HG02763 (cell line): Measurements from ENCODE around the gene THADA.
A peak's percentile ranks its signal among the peaks of the same experiment; 100 is the strongest.
"Not testable (repeated sequence)": the region's sequence is repeated elsewhere in the genome, so short reads cannot be mapped to it uniquely, and the experiment has no call there.

Source experiments
- ATAC-seq: cut with Tn5 transposase; IDR thresholded peaks from one replicate; pipeline ENCODE4 v1.9.1; 2021; ENCODE audit warnings: mild to moderate bottlenecking, moderate library complexity; ENCODE audit not compliant: unreplicated experiment

THADA gene

GRCh38 chr2:43419876-43420275, 176.0 kb downstream of the THADA start:
- no peak for ATAC-seq

GRCh38 chr2:43419243-43419642, 176.6 kb downstream of the THADA start:
- no peak for ATAC-seq

GRCh38 chr2:43418680-43419079, 177.2 kb downstream of the THADA start:
- no peak for ATAC-seq

- ATAC-seq = no peak
Measured at GRCh38 chr2:43417300-43417699, 178.5 kb downstream of the THADA start.

- ATAC-seq = no peak
Measured at GRCh38 chr2:43415592-43415991, 180.2 kb downstream of the THADA start.

GRCh38 chr2:43414586-43415135, 181.2 kb downstream of the THADA start:
- no peak for ATAC-seq

- ATAC-seq = no peak
Measured at GRCh38 chr2:43414033-43414432, 181.8 kb downstream of the THADA start.

GRCh38 chr2:43412114-43412753, 183.6 kb downstream of the THADA start:
- no peak for ATAC-seq

- no peak for ATAC-seq
Measured at GRCh38 chr2:43410055-43410604, 185.7 kb downstream of the THADA start.

- ATAC-seq = no peak
Measured at GRCh38 chr2:43408407-43409160, 187.3 kb downstream of the THADA start.

GRCh38 chr2:43407935-43408334, 187.9 kb downstream of the THADA start:
- ATAC-seq = no peak

GRCh38 chr2:43406651-43407279, 189.1 kb downstream of the THADA start:
- ATAC-seq = no peak

GRCh38 chr2:43405829-43406228, 190.0 kb downstream of the THADA start:
- no peak for ATAC-seq

GRCh38 chr2:43402452-43402937, 193.3 kb downstream of the THADA start:
- ATAC-seq = peak; percentile 45

- peak; percentile 89 for ATAC-seq
Measured at GRCh38 chr2:43402002-43402401, 193.8 kb downstream of the THADA start.

- ATAC-seq = no peak
Measured at GRCh38 chr2:43400508-43400907, 195.3 kb downstream of the THADA start.

GRCh38 chr2:43399515-43400264, 196.1 kb downstream of the THADA start:
- no peak for ATAC-seq

GRCh38 chr2:43399098-43399497, 196.7 kb downstream of the THADA start:
- ATAC-seq = no peak

- ATAC-seq = no peak
Measured at GRCh38 chr2:43397821-43398220, 198.0 kb downstream of the THADA start.

- no peak for ATAC-seq
Measured at GRCh38 chr2:43397411-43397810, 198.4 kb downstream of the THADA start.

GRCh38 chr2:43396344-43396743, 199.5 kb downstream of the THADA start:
- ATAC-seq = not testable (repeated sequence)
